HEK293 (cell line): ENCODE data around the gene BIRC6.

Experiments used
- ZNF24 ChIP-seq: fragments of 450-650 bp; formaldehyde crosslinking; IDR thresholded peaks from 2 replicates; pipeline ENCODE4 v1.5.1; 2016; ENCODE audit warnings: missing biosample characterization, missing genetic modification characterization
- ZNF660 ChIP-seq: fragments of 450-650 bp; IDR thresholded peaks from 2 replicates; pipeline ENCODE4 v1.5.1; 2018; ENCODE audit warnings: missing biosample characterization, mild to moderate bottlenecking, missing genetic modification characterization
- TF ChIP-seq, protein P1 (sequence below): fragments of 450-650 bp; formaldehyde crosslinking; IDR thresholded peaks from 2 replicates; pipeline ENCODE4 v1.5.1; 2016; ENCODE audit warnings: missing biosample characterization, missing genetic modification characterization

DNA sequence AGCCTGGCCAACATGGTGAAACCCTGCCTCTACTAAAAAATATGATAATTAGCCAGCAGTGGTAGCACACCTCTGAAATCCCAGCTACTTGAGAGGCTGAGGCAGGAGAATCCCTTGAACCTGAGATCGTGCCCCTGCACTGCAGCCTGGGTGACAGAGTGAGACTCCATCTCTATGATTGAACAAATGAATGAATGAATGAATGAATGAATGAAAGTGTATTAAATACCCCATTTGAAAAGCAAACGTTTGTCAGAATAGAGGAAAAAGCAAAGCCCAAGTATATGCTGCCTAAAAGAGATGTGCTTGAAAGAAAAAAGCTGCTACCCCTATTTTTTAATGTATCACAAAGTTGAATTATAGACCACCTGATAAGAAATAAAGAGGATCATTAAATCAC, 181.9 kb downstream of the BIRC6 start:
- TF ChIP-seq ZNF24 (tag by site-specific recombination) (no peak), ZNF660 (no peak)
- TF ChIP-seq, protein P1, sequence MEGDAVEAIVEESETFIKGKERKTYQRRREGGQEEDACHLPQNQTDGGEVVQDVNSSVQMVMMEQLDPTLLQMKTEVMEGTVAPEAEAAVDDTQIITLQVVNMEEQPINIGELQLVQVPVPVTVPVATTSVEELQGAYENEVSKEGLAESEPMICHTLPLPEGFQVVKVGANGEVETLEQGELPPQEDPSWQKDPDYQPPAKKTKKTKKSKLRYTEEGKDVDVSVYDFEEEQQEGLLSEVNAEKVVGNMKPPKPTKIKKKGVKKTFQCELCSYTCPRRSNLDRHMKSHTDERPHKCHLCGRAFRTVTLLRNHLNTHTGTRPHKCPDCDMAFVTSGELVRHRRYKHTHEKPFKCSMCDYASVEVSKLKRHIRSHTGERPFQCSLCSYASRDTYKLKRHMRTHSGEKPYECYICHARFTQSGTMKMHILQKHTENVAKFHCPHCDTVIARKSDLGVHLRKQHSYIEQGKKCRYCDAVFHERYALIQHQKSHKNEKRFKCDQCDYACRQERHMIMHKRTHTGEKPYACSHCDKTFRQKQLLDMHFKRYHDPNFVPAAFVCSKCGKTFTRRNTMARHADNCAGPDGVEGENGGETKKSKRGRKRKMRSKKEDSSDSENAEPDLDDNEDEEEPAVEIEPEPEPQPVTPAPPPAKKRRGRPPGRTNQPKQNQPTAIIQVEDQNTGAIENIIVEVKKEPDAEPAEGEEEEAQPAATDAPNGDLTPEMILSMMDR (tag by site-specific recombination): no peak
